GM12864 (cell line): ENCODE measurements around the gene PTK6.

Experiments used
- DNase-seq: peaks from one replicate; pipeline ENCODE4 v3.0.0-alpha.2; 2011; ENCODE audit warnings: low read depth
- H3K4me3 ChIP-seq: 2 replicates; pipeline ENCODE4 v1.5.1; 2011; ENCODE audit warnings: mild to moderate bottlenecking, low read depth, low read length, control low read depth
- CTCF ChIP-seq: IDR thresholded peaks from 2 replicates; pipeline ENCODE4 v1.5.1; 2011; ENCODE audit warnings: low read depth, mild to moderate bottlenecking, moderate library complexity, low read length, control low read depth, inconsistent platforms; ENCODE audit errors: missing control alignments

The PTK6 gene

GRCh38 chr20:63488315-63489251 is 48.6 kb downstream of the PTK6 start:
- H3K4me3 ChIP-seq, result no peak overlapping the region
- no peak for DNase-seq
- no peak for TF ChIP-seq CTCF

- no peak for DNase-seq
- TF ChIP-seq CTCF, result no peak
- no peak overlapping the region for H3K4me3 ChIP-seq
These were observed 49.4 kb downstream of the PTK6 start for GRCh38 chr20:63487781-63488241.

GRCh38 chr20:63487116-63487764 is 49.9 kb downstream of the PTK6 start:
- no peak overlapping the region for H3K4me3 ChIP-seq
- no peak for TF ChIP-seq CTCF
- no peak for DNase-seq

GRCh38 chr20:63486300-63486855 is 50.8 kb downstream of the PTK6 start:
- DNase-seq, result no peak
- TF ChIP-seq CTCF, result no peak
- H3K4me3 ChIP-seq, result no peak overlapping the region

- no peak for DNase-seq
- TF ChIP-seq CTCF, result no peak
- no peak overlapping the region for H3K4me3 ChIP-seq
These were observed 52.3 kb downstream of the PTK6 start for GRCh38 chr20:63484651-63485403.

- H3K4me3 ChIP-seq, result no peak overlapping the region
- TF ChIP-seq CTCF, result no peak
- DNase-seq, result no peak
These were observed 52.9 kb downstream of the PTK6 start for GRCh38 chr20:63484236-63484635.
